A549 (cell line): ENCODE measurements around the gene RAD51B.

ENCODE experiments used
- CTCF ChIP-seq: fragments of >200 bp; sonication (Bioruptor Twin); formaldehyde crosslinking; IDR thresholded peaks from 3 replicates; pipeline ENCODE4 v1.5.1; 2016
- EP300 ChIP-seq, 2 experiments: fragments of >200 bp; sonication (Bioruptor Twin); formaldehyde crosslinking; IDR thresholded peaks; 2 replicates in 1 of 2; 3 replicates in 1 of 2; pipeline ENCODE4 v1.6.1; 2016 to 2017
- PBX3 ChIP-seq: IDR thresholded peaks from 2 replicates; pipeline ENCODE4 v1.6.1; 2012
- POLR2A ChIP-seq: IDR thresholded peaks from 2 replicates; pipeline ENCODE4 v1.6.1; 2012; ENCODE audit warnings: mild to moderate bottlenecking, low read length
- RNF2 ChIP-seq: fragments of 200-600 bp; sonication (generic); IDR thresholded peaks from 2 replicates; pipeline ENCODE4 v1.6.1; 2016; ENCODE audit warnings: low read depth, mild to moderate bottlenecking, antibody characterized with exemption, moderate library complexity, borderline replicate concordance
- SMC3 ChIP-seq: fragments of >200 bp; sonication (Bioruptor Twin); formaldehyde crosslinking; IDR thresholded peaks from 3 replicates; pipeline ENCODE4 v1.6.1; 2018; ENCODE audit warnings: inconsistent platforms
- TFCP2L1 ChIP-seq: fragments of 250-450 bp; sonication (Bioruptor Pico); IDR thresholded peaks from 2 replicates; pipeline ENCODE4 v1.5.0; 2021; ENCODE audit warnings: mild to moderate bottlenecking
- TF ChIP-seq, protein P1 (sequence below): fragments of 450-650 bp; IDR thresholded peaks from 2 replicates; pipeline ENCODE4 v1.6.1; 2014; ENCODE audit warnings: antibody characterized with exemption
- TF ChIP-seq, protein P2 (sequence below): fragments of 200-600 bp; sonication (generic); IDR thresholded peaks from 2 replicates; pipeline ENCODE4 v1.6.1; 2016; ENCODE audit warnings: antibody characterized with exemption, mild to moderate bottlenecking, moderate library complexity

GRCh38 chr14:68708343-68708742 is 888.8 kb downstream of the RAD51B start:
- TF ChIP-seq SMC3 (no peak), CTCF (no peak), RNF2 (no peak), EP300 (IDR thresholded peaks at IDR 0.05) (no peak), TFCP2L1 (CRISPR knock-in tag) (no peak), POLR2A (no peak), PBX3 (no peak)
- TF ChIP-seq, protein P1, sequence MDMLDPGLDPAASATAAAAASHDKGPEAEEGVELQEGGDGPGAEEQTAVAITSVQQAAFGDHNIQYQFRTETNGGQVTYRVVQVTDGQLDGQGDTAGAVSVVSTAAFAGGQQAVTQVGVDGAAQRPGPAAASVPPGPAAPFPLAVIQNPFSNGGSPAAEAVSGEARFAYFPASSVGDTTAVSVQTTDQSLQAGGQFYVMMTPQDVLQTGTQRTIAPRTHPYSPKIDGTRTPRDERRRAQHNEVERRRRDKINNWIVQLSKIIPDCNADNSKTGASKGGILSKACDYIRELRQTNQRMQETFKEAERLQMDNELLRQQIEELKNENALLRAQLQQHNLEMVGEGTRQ = no peak
- TF ChIP-seq, protein P2, sequence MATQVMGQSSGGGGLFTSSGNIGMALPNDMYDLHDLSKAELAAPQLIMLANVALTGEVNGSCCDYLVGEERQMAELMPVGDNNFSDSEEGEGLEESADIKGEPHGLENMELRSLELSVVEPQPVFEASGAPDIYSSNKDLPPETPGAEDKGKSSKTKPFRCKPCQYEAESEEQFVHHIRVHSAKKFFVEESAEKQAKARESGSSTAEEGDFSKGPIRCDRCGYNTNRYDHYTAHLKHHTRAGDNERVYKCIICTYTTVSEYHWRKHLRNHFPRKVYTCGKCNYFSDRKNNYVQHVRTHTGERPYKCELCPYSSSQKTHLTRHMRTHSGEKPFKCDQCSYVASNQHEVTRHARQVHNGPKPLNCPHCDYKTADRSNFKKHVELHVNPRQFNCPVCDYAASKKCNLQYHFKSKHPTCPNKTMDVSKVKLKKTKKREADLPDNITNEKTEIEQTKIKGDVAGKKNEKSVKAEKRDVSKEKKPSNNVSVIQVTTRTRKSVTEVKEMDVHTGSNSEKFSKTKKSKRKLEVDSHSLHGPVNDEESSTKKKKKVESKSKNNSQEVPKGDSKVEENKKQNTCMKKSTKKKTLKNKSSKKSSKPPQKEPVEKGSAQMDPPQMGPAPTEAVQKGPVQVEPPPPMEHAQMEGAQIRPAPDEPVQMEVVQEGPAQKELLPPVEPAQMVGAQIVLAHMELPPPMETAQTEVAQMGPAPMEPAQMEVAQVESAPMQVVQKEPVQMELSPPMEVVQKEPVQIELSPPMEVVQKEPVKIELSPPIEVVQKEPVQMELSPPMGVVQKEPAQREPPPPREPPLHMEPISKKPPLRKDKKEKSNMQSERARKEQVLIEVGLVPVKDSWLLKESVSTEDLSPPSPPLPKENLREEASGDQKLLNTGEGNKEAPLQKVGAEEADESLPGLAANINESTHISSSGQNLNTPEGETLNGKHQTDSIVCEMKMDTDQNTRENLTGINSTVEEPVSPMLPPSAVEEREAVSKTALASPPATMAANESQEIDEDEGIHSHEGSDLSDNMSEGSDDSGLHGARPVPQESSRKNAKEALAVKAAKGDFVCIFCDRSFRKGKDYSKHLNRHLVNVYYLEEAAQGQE = no peak
